Fibroblast of skin of left quadriceps (primary cell): ENCODE data around the gene TEX29.

ENCODE experiments used
- DNase-seq, 2 experiments: peaks; one replicate each; pipeline ENCODE4 v3.0.0-alpha.2; 2013; ENCODE audit warnings: low read depth in 2 of 2

TEX29 gene

GRCh38 chr13:111322001-111322915 is 1.8 kb downstream of the TEX29 start:
- DNase-seq, result no peak

GRCh38 chr13:111322916-111323331 is 2.5 kb downstream of the TEX29 start:
- no peak for DNase-seq

- no peak for DNase-seq
Measured at GRCh38 chr13:111323549-111323948, 3.1 kb downstream of the TEX29 start.

- no peak for DNase-seq
Measured at GRCh38 chr13:111323950-111324651, 3.7 kb downstream of the TEX29 start.

- no peak for DNase-seq
Measured at GRCh38 chr13:111324736-111325135, 4.3 kb downstream of the TEX29 start.

- no peak for DNase-seq
Measured at GRCh38 chr13:111325146-111325890, 4.9 kb downstream of the TEX29 start.

- DNase-seq, result no peak
Measured at GRCh38 chr13:111325941-111326620, 5.6 kb downstream of the TEX29 start.

GRCh38 chr13:111326621-111326965 is 6.2 kb downstream of the TEX29 start:
- DNase-seq, result no peak

GRCh38 chr13:111326981-111327642 is 6.7 kb downstream of the TEX29 start:
- DNase-seq, result no peak

GRCh38 chr13:111327730-111328573 is 7.5 kb downstream of the TEX29 start:
- no peak for DNase-seq

- no peak for DNase-seq
Measured at GRCh38 chr13:111328574-111329410, 8.3 kb downstream of the TEX29 start.

GRCh38 chr13:111329641-111330040 is 9.2 kb downstream of the TEX29 start:
- DNase-seq, result no peak

GRCh38 chr13:111330066-111330610 is 9.7 kb downstream of the TEX29 start:
- DNase-seq, result no peak

- DNase-seq, result no peak
Measured at GRCh38 chr13:111335298-111335697, 14.9 kb downstream of the TEX29 start.

- peak in 1 of 2 experiments; percentile 7 for DNase-seq
Measured at GRCh38 chr13:111336666-111337065, 16.2 kb downstream of the TEX29 start.

- DNase-seq, result peak; percentile 93
Measured at GRCh38 chr13:111337206-111337605, 16.8 kb downstream of the TEX29 start.

- no peak for DNase-seq
Measured at GRCh38 chr13:111337741-111338140, 17.3 kb downstream of the TEX29 start.

GRCh38 chr13:111338841-111339240 is 18.4 kb downstream of the TEX29 start:
- DNase-seq, result no peak
